HG02798 (cell line): ENCODE measurements around the gene RELA.

ENCODE experiments used
- ATAC-seq: cut with Tn5 transposase; IDR thresholded peaks from one replicate; pipeline ENCODE4 v1.9.1; 2021; ENCODE audit warnings: mild to moderate bottlenecking; ENCODE audit not compliant: unreplicated experiment, poor library complexity

The RELA gene

GRCh38 chr11:65636108-65637031, 26.3 kb downstream of the RELA start:
- no peak for ATAC-seq

- ATAC-seq = no peak
Measured at GRCh38 chr11:65634905-65635731, 27.6 kb downstream of the RELA start.

- ATAC-seq = no peak
Measured at GRCh38 chr11:65634440-65634839, 28.3 kb downstream of the RELA start.

- ATAC-seq = no peak
Measured at GRCh38 chr11:65634109-65634436, 28.6 kb downstream of the RELA start.

- ATAC-seq = no peak
Measured at GRCh38 chr11:65633390-65634108, 29.2 kb downstream of the RELA start.

- ATAC-seq = no peak
Measured at GRCh38 chr11:65630215-65630614, 32.5 kb downstream of the RELA start.

- ATAC-seq = no peak
Measured at GRCh38 chr11:65629579-65629978, 33.1 kb downstream of the RELA start.

GRCh38 chr11:65627202-65627601, 35.5 kb downstream of the RELA start:
- no peak for ATAC-seq

- ATAC-seq = no peak
Measured at GRCh38 chr11:65625628-65626342, 36.9 kb downstream of the RELA start.

- no peak for ATAC-seq
Measured at GRCh38 chr11:65624931-65625627, 37.6 kb downstream of the RELA start.

- ATAC-seq = no peak
Measured at GRCh38 chr11:65623852-65624616, 38.7 kb downstream of the RELA start.

- no peak for ATAC-seq
Measured at GRCh38 chr11:65623177-65623576, 39.5 kb downstream of the RELA start.

- ATAC-seq = no peak
Measured at GRCh38 chr11:65622011-65622410, 40.7 kb downstream of the RELA start.

- no peak for ATAC-seq
Measured at GRCh38 chr11:65621460-65621859, 41.3 kb downstream of the RELA start.

GRCh38 chr11:65620666-65621065, 42.0 kb downstream of the RELA start:
- ATAC-seq = no peak

- ATAC-seq = no peak
Measured at GRCh38 chr11:65619281-65619928, 43.3 kb downstream of the RELA start.

GRCh38 chr11:65618763-65619162, 44.0 kb downstream of the RELA start:
- ATAC-seq = no peak

- ATAC-seq = no peak
Measured at GRCh38 chr11:65617990-65618751, 44.5 kb downstream of the RELA start.
